RPMI8226 (cell line): ENCODE measurements around the gene TRIM22.

Experiments
- DNase-seq: peaks from one replicate; pipeline ENCODE4 v3.0.0-alpha.2; 2015

The TRIM22 gene

GRCh38 chr11:5749836-5750235 lies 60.2 kb downstream of the TRIM22 start:
- DNase-seq = no peak

- no peak for DNase-seq
Measured at GRCh38 chr11:5753943-5754342, 64.4 kb downstream of the TRIM22 start, which contains the start of gene OR52N4. Gene OR52N4 (plus strand): TSS chr11:5754243. CDS start chr11:5754741, 498 bp downstream.
